HT-29 (cell line): Measurements from ENCODE around the gene ADA. TPM values are rescaled to one million over a fixed set of nuclear protein-coding genes. Genes with fewer than 3 reads are reported as not detected.
"Not testable (repeated sequence)": the region's sequence is repeated elsewhere in the genome, so short reads cannot be mapped to it uniquely, and the experiment has no call there.

ENCODE experiments used
- DNase-seq: peaks from one replicate; pipeline ENCODE4 v3.0.0-alpha.2; 2015; ENCODE audit warnings: low spot score
- total RNA-seq: library from RNA; depleted of rRNA; stranded (reverse); fragments of >200 nt; shearing (Covaris generic); gene quantifications from 2 replicates; pipeline ENCODE4 v1.2.3, GENCODE V29; 2014; rRNA removed

Gene ADA
- 0.39 TPM in 1 of 2 replicates, not detected in the other for total RNA-seq

GRCh38 chr20:44651684-44652423, at the start of gene ADA:
Gene ADA (minus strand): TSS chr20:44651699. CDS start chr20:44651607, 92 bp downstream.
- DNase-seq, result peak; percentile 42

- DNase-seq, result no peak
Observed at GRCh38 chr20:44700306-44700705, 48.8 kb upstream of the ADA start.

GRCh38 chr20:44698351-44698750, 46.9 kb upstream of the ADA start:
- no peak for DNase-seq

GRCh38 chr20:44697041-44697440, 45.5 kb upstream of the ADA start:
- not testable (repeated sequence) for DNase-seq

- peak; percentile 25 for DNase-seq
Observed at GRCh38 chr20:44696315-44696714, 44.8 kb upstream of the ADA start.

- DNase-seq, result no peak
Observed at GRCh38 chr20:44695674-44696300, 44.3 kb upstream of the ADA start.

- DNase-seq, result no peak
Observed at GRCh38 chr20:44695295-44695673, 43.8 kb upstream of the ADA start.

GRCh38 chr20:44694159-44694558, 42.7 kb upstream of the ADA start:
- no peak for DNase-seq

GRCh38 chr20:44693627-44694026, 42.1 kb upstream of the ADA start:
- no peak for DNase-seq

- DNase-seq, result peak; percentile 25
Observed at GRCh38 chr20:44692932-44693480, 41.5 kb upstream of the ADA start.

GRCh38 chr20:44691424-44692423, 40.2 kb upstream of the ADA start:
- no peak for DNase-seq

- DNase-seq, result no peak
Observed at GRCh38 chr20:44690781-44691423, 39.4 kb upstream of the ADA start.

GRCh38 chr20:44689809-44690208, 38.3 kb upstream of the ADA start:
- DNase-seq, result no peak

- DNase-seq, result no peak
Observed at GRCh38 chr20:44688053-44688625, 36.6 kb upstream of the ADA start.

GRCh38 chr20:44686934-44687333, 35.4 kb upstream of the ADA start:
- DNase-seq, result no peak

- no peak for DNase-seq
Observed at GRCh38 chr20:44684047-44684967, 32.8 kb upstream of the ADA start.

GRCh38 chr20:44683263-44684046, 32.0 kb upstream of the ADA start:
- DNase-seq, result peak; percentile 89

- no peak for DNase-seq
Observed at GRCh38 chr20:44681796-44682566, 30.5 kb upstream of the ADA start.
